HepG2 (cell line): ENCODE results near the gene SERPINA3. TPM values are rescaled to one million over a fixed set of nuclear protein-coding genes. Genes with fewer than 3 reads are reported as not detected.

ENCODE experiments used
- AHDC1 ChIP-seq: sonication (generic); formaldehyde crosslinking; IDR thresholded peaks from 2 replicates; pipeline ENCODE4 v1.5.1; 2020; ENCODE audit warnings: mild to moderate bottlenecking, missing genetic modification reagents, borderline replicate concordance
- AKNA ChIP-seq: sonication (generic); formaldehyde crosslinking; IDR thresholded peaks from 2 replicates; pipeline ENCODE4 v1.4.0; 2020; ENCODE audit warnings: missing genetic modification reagents, borderline replicate concordance
- DRAP1 ChIP-seq: IDR thresholded peaks from 2 replicates; pipeline ENCODE4 v1.6.1; 2016; ENCODE audit warnings: missing genetic modification reagents, missing compliant biosample characterization
- FOXO1 ChIP-seq: sonication (generic); formaldehyde crosslinking; IDR thresholded peaks from 2 replicates; pipeline ENCODE4 v1.4.0; 2020; ENCODE audit warnings: missing genetic modification reagents
- JUNB ChIP-seq: sonication (generic); formaldehyde crosslinking; IDR thresholded peaks from 2 replicates; pipeline ENCODE4 v1.8.0; 2022; ENCODE audit warnings: missing genetic modification reagents, mild to moderate bottlenecking, borderline replicate concordance
- KAT8 ChIP-seq: IDR thresholded peaks from 2 replicates; pipeline ENCODE4 v1.6.1; 2016; ENCODE audit warnings: missing genetic modification reagents, missing compliant biosample characterization
- KDM4B ChIP-seq: sonication (generic); formaldehyde crosslinking; IDR thresholded peaks from 2 replicates; pipeline ENCODE4 v1.4.0; 2020; ENCODE audit warnings: missing genetic modification reagents
- PLRG1 ChIP-seq: fragments of 450-650 bp; conservative IDR thresholded peaks from 2 replicates; pipeline ENCODE4 v1.6.1; 2016
- RBM22 ChIP-seq: fragments of 200-400 bp; formaldehyde crosslinking; optimal IDR thresholded peaks from 2 replicates; pipeline ENCODE3; 2017; ENCODE audit warnings: mild to moderate bottlenecking, low read length, moderate library complexity
- RORA ChIP-seq: sonication (generic); formaldehyde crosslinking; IDR thresholded peaks from 2 replicates; pipeline ENCODE4 v1.5.0; 2020; ENCODE audit warnings: mild to moderate bottlenecking, missing genetic modification reagents, moderate library complexity
- TEAD3 ChIP-seq: optimal IDR thresholded peaks from 2 replicates; pipeline ENCODE3; 2016; ENCODE audit warnings: borderline replicate concordance
- TRAFD1 ChIP-seq: sonication (generic); formaldehyde crosslinking; IDR thresholded peaks from 2 replicates; pipeline ENCODE4 v1.5.1; 2020; ENCODE audit warnings: missing genetic modification reagents, mild to moderate bottlenecking, borderline replicate concordance
- ZNF12 ChIP-seq: sonication (generic); formaldehyde crosslinking; IDR thresholded peaks from 2 replicates; pipeline ENCODE4 v1.5.0; 2020; ENCODE audit warnings: missing genetic modification reagents
- ZNF513 ChIP-seq: sonication (generic); formaldehyde crosslinking; conservative IDR thresholded peaks from 2 replicates; pipeline ENCODE4 v1.5.0; 2020; ENCODE audit warnings: missing genetic modification reagents
- ZNF678 ChIP-seq: sonication (generic); formaldehyde crosslinking; IDR thresholded peaks from 2 replicates; pipeline ENCODE4 v1.4.0; 2020; ENCODE audit warnings: mild to moderate bottlenecking, missing genetic modification reagents
- ZNF749 ChIP-seq: sonication (generic); formaldehyde crosslinking; IDR thresholded peaks from 2 replicates; pipeline ENCODE4 v1.8.0; 2022; ENCODE audit warnings: mild to moderate bottlenecking, missing genetic modification reagents, moderate library complexity, borderline replicate concordance
- ZNF790 ChIP-seq: sonication (generic); formaldehyde crosslinking; IDR thresholded peaks from 2 replicates; pipeline ENCODE4 v1.8.0; 2022; ENCODE audit warnings: missing genetic modification reagents, mild to moderate bottlenecking, borderline replicate concordance
- polyA plus RNA-seq, 8 experiments: library from polyadenylated mRNA; depleted of rRNA in 3 of 8; stranded (reverse) in 7 of 8; unstranded in 1 of 8; fragments of >200 nt; fragmentation: Illumina TruSeq in 4 of 8; extraction: Trizol in 4 of 8; gene quantifications; 2 replicates each; pipeline versions ENCODE4 v1.2.1 to v1.2.3, GENCODE V29; 2011 to 2016; ENCODE audit warnings: low read depth in 4 of 8, missing spikeins in 1 of 8, mixed read lengths in 1 of 8; ENCODE audit not compliant: insufficient read depth in 1 of 8
- total RNA-seq, 5 experiments: library from RNA; depleted of rRNA; stranded (reverse); fragments of >200 nt; fragmentation: Illumina TruSeq; extraction: Trizol; gene quantifications; 2 replicates each; pipeline ENCODE4 v1.2.3, GENCODE V29; 2016; ENCODE audit warnings: low read depth in 1 of 5

The SERPINA3 gene
- total and polyA plus RNA-seq, 2 of the 13 experiments (the other 11 are each of a cell fraction or from before 2014, with no cell fraction given) = 825 to 2,200 TPM

- peak; percentile 41 for TF ChIP-seq TEAD3 (CRISPR knock-in tag)
- TF ChIP-seq ZNF790 (CRISPR knock-in tag) = no peak
- TF ChIP-seq KAT8 (CRISPR knock-in tag) = no peak
- TF ChIP-seq RBM22 = no peak
- no peak for TF ChIP-seq RORA (CRISPR knock-in tag)
- no peak for TF ChIP-seq PLRG1
- no peak for TF ChIP-seq ZNF749 (CRISPR knock-in tag)
- TF ChIP-seq FOXO1 (CRISPR knock-in tag) = no peak
- TF ChIP-seq ZNF678 (CRISPR knock-in tag) = no peak
- no peak for TF ChIP-seq TRAFD1 (CRISPR knock-in tag)
- no peak for TF ChIP-seq ZNF513 (CRISPR knock-in tag)
- TF ChIP-seq AKNA (CRISPR knock-in tag) = no peak
- no peak for TF ChIP-seq DRAP1 (CRISPR knock-in tag)
- no peak for TF ChIP-seq ZNF12
- TF ChIP-seq KDM4B = no peak
- TF ChIP-seq AHDC1 (CRISPR knock-in tag) = no peak
- no peak for TF ChIP-seq JUNB
Observed at GRCh38 chr14:94582851-94583250, 29.3 kb upstream of the SERPINA3 start (continued).
